ENCODE measurements around the gene SCD5. TPM values are rescaled to one million over a fixed set of nuclear protein-coding genes. Genes with fewer than 3 reads are reported as not detected.

The SCD5 gene
- total and polyA plus RNA-seq, 2 donors (not counting 1 experiment from before 2014, with no cell fraction given): 0.03 TPM; not detected in 1

GRCh38 chr4:82712561-82712960, 86.0 kb downstream of the SCD5 start:
- Histone ChIP-seq H4K20me1 (ENCODE audit: control insufficient read depth, insufficient read depth, low read length, poor library complexity, severe bottlenecking) (no peaks in the 10 kb centered on the region), H3K9ac (ENCODE audit: low read length) (no peak overlapping the region), H3K9me3 (ENCODE audit: control extremely low read depth in 1 of 3, control insufficient read depth in 2 of 3, insufficient read depth in 1 of 3, low read length in 2 of 3) (no peaks in the 10 kb centered on the region), H2AFZ (ENCODE audit: insufficient read depth, low read depth, low read length, poor library complexity, severe bottlenecking) (no peak overlapping the region), H3K4me2 (replicated peaks; ENCODE audit: low read depth, low read length, poor library complexity, severe bottlenecking) (no peak overlapping the region), H3K4me1 (ENCODE audit: control insufficient read depth in 2 of 2, insufficient read depth in 2 of 2, low read length in 2 of 2) (no peaks in the 10 kb centered on the region), H3K36me3 (replicated peaks in 1 of 2; ENCODE audit: control extremely low read depth in 1 of 2, control insufficient read depth in 1 of 2, extremely low read depth in 1 of 2, insufficient read depth in 2 of 2, low read length in 1 of 2) (no peaks in the 10 kb centered on the region), H3K27me3 (replicated peaks in 1 of 4; ENCODE audit: control extremely low read depth in 1 of 4, control insufficient read depth in 3 of 4, insufficient read depth in 4 of 4, low read length in 3 of 4) (no peaks in the 10 kb centered on the region), H3K4me3 (ENCODE audit: control extremely low read depth in 1 of 5, extremely low read depth in 1 of 5, insufficient read depth in 1 of 5, low read depth in 2 of 5, low read length in 4 of 5) (no peak overlapping the region), H3K27ac (ENCODE audit: low read length in 2 of 2) (no peak overlapping the region), H3K79me2 (ENCODE audit: control insufficient read depth, insufficient read depth, low read length) (no peaks in the 10 kb centered on the region)
- CTCF ChIA-PET: no interaction called here
- no peaks in the 10 kb centered on the region for H3K9me3 Mint-ChIP-seq (ENCODE audit: insufficient read depth)
- ATAC-seq (ENCODE audit: low read depth): no peak
- DNase-seq: no peak
- intact Hi-C loops (cut with micrococcal nuclease): no loop called here
- POLR2A ChIA-PET: no interaction called here
- TF ChIP-seq CTCF (IDR thresholded peaks at IDR 0.05) (no peak), EZH2 (IDR thresholded peaks at IDR 0.05; ENCODE audit: borderline replicate concordance, insufficient read depth, low read depth, low read length, poor library complexity, severe bottlenecking) (no peak)
- no peaks in the 10 kb centered on the region for H3K4me1 Mint-ChIP-seq
- no peak overlapping the region for H3K27ac Mint-ChIP-seq
- no peak overlapping the region for H3K4me3 Mint-ChIP-seq
- 94% methylated on average over 3 of the region's 5 CpGs for WGBS (ENCODE audit: insufficient coverage)
- peaks cover 18% of the 10 kb centered on the region for H3K27me3 Mint-ChIP-seq

GRCh38 chr4:82711158-82711785, 87.3 kb downstream of the SCD5 start:
- Histone ChIP-seq H3K27me3 (replicated peaks in 1 of 4; ENCODE audit: control extremely low read depth in 1 of 4, control insufficient read depth in 3 of 4, insufficient read depth in 4 of 4, low read length in 3 of 4) (no peaks in the 10 kb centered on the region), H3K36me3 (replicated peaks in 1 of 2; ENCODE audit: control extremely low read depth in 1 of 2, control insufficient read depth in 1 of 2, extremely low read depth in 1 of 2, insufficient read depth in 2 of 2, low read length in 1 of 2) (no peaks in the 10 kb centered on the region), H3K4me1 (ENCODE audit: control insufficient read depth in 2 of 2, insufficient read depth in 2 of 2, low read length in 2 of 2) (no peaks in the 10 kb centered on the region), H3K9ac (ENCODE audit: low read length) (no peak overlapping the region), H4K20me1 (ENCODE audit: control insufficient read depth, insufficient read depth, low read length, poor library complexity, severe bottlenecking) (no peaks in the 10 kb centered on the region), H3K9me3 (ENCODE audit: control extremely low read depth in 1 of 3, control insufficient read depth in 2 of 3, insufficient read depth in 1 of 3, low read length in 2 of 3) (no peaks in the 10 kb centered on the region), H2AFZ (ENCODE audit: insufficient read depth, low read depth, low read length, poor library complexity, severe bottlenecking) (no peak overlapping the region), H3K79me2 (ENCODE audit: control insufficient read depth, insufficient read depth, low read length) (no peaks in the 10 kb centered on the region), H3K27ac (ENCODE audit: low read length in 2 of 2) (no peak overlapping the region), H3K4me2 (replicated peaks; ENCODE audit: low read depth, low read length, poor library complexity, severe bottlenecking) (no peak overlapping the region), H3K4me3 (ENCODE audit: control extremely low read depth in 1 of 5, extremely low read depth in 1 of 5, insufficient read depth in 1 of 5, low read depth in 2 of 5, low read length in 4 of 5) (no peak overlapping the region)
- no peak for ATAC-seq (ENCODE audit: low read depth)
- WGBS (ENCODE audit: insufficient coverage): 100% methylated on average over 2 of the region's 7 CpGs
- no peak for DNase-seq
- POLR2A ChIA-PET: no interaction called here
- H3K27me3 Mint-ChIP-seq: peaks cover 22% of the 10 kb centered on the region
- intact Hi-C loops (cut with micrococcal nuclease): no loop called here
- no peaks in the 10 kb centered on the region for H3K4me1 Mint-ChIP-seq
- TF ChIP-seq EZH2 (IDR thresholded peaks at IDR 0.05; ENCODE audit: borderline replicate concordance, insufficient read depth, low read depth, low read length, poor library complexity, severe bottlenecking) (no peak), CTCF (IDR thresholded peaks at IDR 0.05) (no peak)
- CTCF ChIA-PET: no interaction called here
- H3K9me3 Mint-ChIP-seq (ENCODE audit: insufficient read depth): no peaks in the 10 kb centered on the region
- no peak overlapping the region for H3K27ac Mint-ChIP-seq
- no peak overlapping the region for H3K4me3 Mint-ChIP-seq

Data from B cell (primary cell).